Adrenal gland (tissue), 5 donors: ENCODE measurements around the gene EPB41L2.

ENCODE experiments used
- POLR2A ChIP-seq, 2 donors: fragments of 450-650 bp; IDR thresholded peaks; one replicate each; pipeline ENCODE4 v1.6.1; 2017; ENCODE audit warnings: antibody characterized with exemption in 2 of 2, mild to moderate bottlenecking in 2 of 2, moderate library complexity in 1 of 2
- TF ChIP-seq, protein P1 (sequence below), 6 experiments: fragments of 450-650 bp in 4 of 6; fragments of 200-600 bp in 2 of 6; sonication (generic) in 1 of 6; IDR thresholded peaks; 1 replicate in 5 of 6; 2 replicates in 1 of 6; pipeline versions ENCODE4 v1.5.1 to v1.8.0; 2016 to 2021; ENCODE audit warnings: antibody characterized with exemption in 6 of 6, mild to moderate bottlenecking in 2 of 6, moderate library complexity in 1 of 6
- donor health status: DM: no; HTN: no; CAD: no.

DNA sequence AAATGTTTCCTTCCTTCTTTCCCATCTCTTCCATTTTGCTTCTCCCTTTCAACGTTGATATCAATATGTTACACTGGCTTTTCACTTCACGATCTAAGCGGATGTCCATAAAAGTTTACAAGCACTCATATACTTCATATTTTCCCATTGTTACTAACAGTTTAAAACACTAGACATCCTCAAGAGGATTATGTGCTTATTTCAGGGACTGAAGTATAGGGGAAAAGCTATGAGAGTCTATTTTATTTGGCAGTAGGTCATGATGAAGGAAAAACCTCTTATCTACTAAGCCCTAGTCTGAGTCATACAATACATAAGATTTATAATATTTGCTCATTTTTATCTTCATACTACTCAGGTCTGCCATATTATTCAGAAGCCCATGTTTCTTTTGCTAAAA is 20.6 kb upstream of the EPB41L2 start:
- TF ChIP-seq, protein P1, sequence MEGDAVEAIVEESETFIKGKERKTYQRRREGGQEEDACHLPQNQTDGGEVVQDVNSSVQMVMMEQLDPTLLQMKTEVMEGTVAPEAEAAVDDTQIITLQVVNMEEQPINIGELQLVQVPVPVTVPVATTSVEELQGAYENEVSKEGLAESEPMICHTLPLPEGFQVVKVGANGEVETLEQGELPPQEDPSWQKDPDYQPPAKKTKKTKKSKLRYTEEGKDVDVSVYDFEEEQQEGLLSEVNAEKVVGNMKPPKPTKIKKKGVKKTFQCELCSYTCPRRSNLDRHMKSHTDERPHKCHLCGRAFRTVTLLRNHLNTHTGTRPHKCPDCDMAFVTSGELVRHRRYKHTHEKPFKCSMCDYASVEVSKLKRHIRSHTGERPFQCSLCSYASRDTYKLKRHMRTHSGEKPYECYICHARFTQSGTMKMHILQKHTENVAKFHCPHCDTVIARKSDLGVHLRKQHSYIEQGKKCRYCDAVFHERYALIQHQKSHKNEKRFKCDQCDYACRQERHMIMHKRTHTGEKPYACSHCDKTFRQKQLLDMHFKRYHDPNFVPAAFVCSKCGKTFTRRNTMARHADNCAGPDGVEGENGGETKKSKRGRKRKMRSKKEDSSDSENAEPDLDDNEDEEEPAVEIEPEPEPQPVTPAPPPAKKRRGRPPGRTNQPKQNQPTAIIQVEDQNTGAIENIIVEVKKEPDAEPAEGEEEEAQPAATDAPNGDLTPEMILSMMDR (IDR thresholded peaks at IDR 0.05), result no peak
- no peak for TF ChIP-seq POLR2A (IDR thresholded peaks at IDR 0.05)
